ENCODE measurements around the gene TRDN.
"Not testable (repeated sequence)": the region's sequence is repeated elsewhere in the genome, so short reads cannot be mapped to it uniquely, and the experiment has no call there.

- TF ChIP-seq, protein P1, sequence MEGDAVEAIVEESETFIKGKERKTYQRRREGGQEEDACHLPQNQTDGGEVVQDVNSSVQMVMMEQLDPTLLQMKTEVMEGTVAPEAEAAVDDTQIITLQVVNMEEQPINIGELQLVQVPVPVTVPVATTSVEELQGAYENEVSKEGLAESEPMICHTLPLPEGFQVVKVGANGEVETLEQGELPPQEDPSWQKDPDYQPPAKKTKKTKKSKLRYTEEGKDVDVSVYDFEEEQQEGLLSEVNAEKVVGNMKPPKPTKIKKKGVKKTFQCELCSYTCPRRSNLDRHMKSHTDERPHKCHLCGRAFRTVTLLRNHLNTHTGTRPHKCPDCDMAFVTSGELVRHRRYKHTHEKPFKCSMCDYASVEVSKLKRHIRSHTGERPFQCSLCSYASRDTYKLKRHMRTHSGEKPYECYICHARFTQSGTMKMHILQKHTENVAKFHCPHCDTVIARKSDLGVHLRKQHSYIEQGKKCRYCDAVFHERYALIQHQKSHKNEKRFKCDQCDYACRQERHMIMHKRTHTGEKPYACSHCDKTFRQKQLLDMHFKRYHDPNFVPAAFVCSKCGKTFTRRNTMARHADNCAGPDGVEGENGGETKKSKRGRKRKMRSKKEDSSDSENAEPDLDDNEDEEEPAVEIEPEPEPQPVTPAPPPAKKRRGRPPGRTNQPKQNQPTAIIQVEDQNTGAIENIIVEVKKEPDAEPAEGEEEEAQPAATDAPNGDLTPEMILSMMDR (IDR thresholded peaks at IDR 0.05): not testable (repeated sequence)
- not testable (repeated sequence) for TF ChIP-seq POLR2A, POLR2AphosphoS5 (IDR thresholded peaks at IDR 0.05)
These were observed 322.3 kb downstream of the TRDN start for GRCh38 chr6:123314459-123314858.

All from sigmoid colon (tissue), 4 donors.